Common myeloid progenitor, CD34-positive (primary cell): ENCODE measurements around the gene AFF3.

Experiments used
- CTCF ChIA-PET: fragments of 350-600 bp; sonication (Branson Sonifier 250); formaldehyde crosslinking; loops from one replicate; lab custom pipeline; 2021; ENCODE audit warnings: antibody characterized with exemption; lab: Charles Lee
- POLR2A ChIA-PET: fragments of 350-600 bp; sonication (Branson Sonifier 250); formaldehyde crosslinking; loops from one replicate; lab custom pipeline; 2021; ENCODE audit warnings: antibody characterized with exemption; lab: Charles Lee
- DNase-seq, 3 donors: peaks; one replicate each; pipeline versions ENCODE4 v3.0.0 to v3.0.0-alpha.2; 2013
- H3K27ac ChIP-seq, 2 experiments: 1 replicate in 1 of 2; 2 replicates in 1 of 2; pipeline ENCODE4 v1.7.0; 2013; ENCODE audit warnings: inconsistent platforms in 2 of 2, low read length in 2 of 2, mild to moderate bottlenecking in 2 of 2, low read depth in 1 of 2, moderate library complexity in 1 of 2; ENCODE audit not compliant: severe bottlenecking in 2 of 2, insufficient read depth in 1 of 2, poor library complexity in 1 of 2
- H3K27me3 ChIP-seq, 5 experiments: replicated peaks in 2 of 5; 1 replicate in 3 of 5; 2 replicates in 2 of 5; pipeline versions ENCODE4 v1.6.1 to v1.7.0; 2013; ENCODE audit warnings: low read length in 4 of 5, mild to moderate bottlenecking in 2 of 5, moderate library complexity in 2 of 5, inconsistent platforms in 1 of 5; ENCODE audit not compliant: insufficient read depth in 5 of 5, control insufficient read depth in 4 of 5
- H3K36me3 ChIP-seq, 4 experiments: 1 replicate in 2 of 4; 2 replicates in 2 of 4; pipeline versions ENCODE4 v1.6.1 to v1.7.0; 2013; ENCODE audit warnings: low read length in 3 of 4, control low read depth in 1 of 4, mild to moderate bottlenecking in 1 of 4; ENCODE audit not compliant: control insufficient read depth in 4 of 4, insufficient read depth in 4 of 4
- H3K4me1 ChIP-seq, 4 experiments: 1 replicate in 3 of 4; 2 replicates in 1 of 4; pipeline versions ENCODE4 v1.6.1 to v1.7.1; 2013; ENCODE audit warnings: low read length in 3 of 4, mild to moderate bottlenecking in 3 of 4, control low read depth in 1 of 4, inconsistent platforms in 1 of 4, moderate library complexity in 1 of 4; ENCODE audit not compliant: control insufficient read depth in 4 of 4, insufficient read depth in 4 of 4; ENCODE audit errors: control extremely low read depth in 1 of 4
- H3K4me3 ChIP-seq, 7 experiments: 1 replicate in 4 of 7; 2 replicates in 3 of 7; pipeline versions ENCODE4 v1.5.1 to v1.7.0; 2013; ENCODE audit warnings: mild to moderate bottlenecking in 7 of 7, low read length in 6 of 7, moderate library complexity in 6 of 7, inconsistent platforms in 2 of 7, low read depth in 2 of 7, control low read depth in 1 of 7; ENCODE audit not compliant: insufficient read depth in 4 of 7, control insufficient read depth in 1 of 7; ENCODE audit errors: extremely low read depth in 1 of 7
- H3K9me3 ChIP-seq, 5 experiments: 1 replicate in 4 of 5; 2 replicates in 1 of 5; pipeline versions ENCODE4 v1.6.1 to v1.7.1; 2013; ENCODE audit warnings: low read length in 4 of 5, mild to moderate bottlenecking in 2 of 5, inconsistent platforms in 1 of 5, low read depth in 1 of 5, moderate library complexity in 1 of 5; ENCODE audit not compliant: control insufficient read depth in 4 of 5, insufficient read depth in 2 of 5; ENCODE audit errors: control extremely low read depth in 1 of 5
- WGBS: methylation state at CpG from one replicate; pipeline ENCODE4 v1.1.5; 2013; ENCODE audit not compliant: insufficient coverage; 5-methylcytosine and 5-hydroxymethylcytosine counted together

Gene AFF3

DNA sequence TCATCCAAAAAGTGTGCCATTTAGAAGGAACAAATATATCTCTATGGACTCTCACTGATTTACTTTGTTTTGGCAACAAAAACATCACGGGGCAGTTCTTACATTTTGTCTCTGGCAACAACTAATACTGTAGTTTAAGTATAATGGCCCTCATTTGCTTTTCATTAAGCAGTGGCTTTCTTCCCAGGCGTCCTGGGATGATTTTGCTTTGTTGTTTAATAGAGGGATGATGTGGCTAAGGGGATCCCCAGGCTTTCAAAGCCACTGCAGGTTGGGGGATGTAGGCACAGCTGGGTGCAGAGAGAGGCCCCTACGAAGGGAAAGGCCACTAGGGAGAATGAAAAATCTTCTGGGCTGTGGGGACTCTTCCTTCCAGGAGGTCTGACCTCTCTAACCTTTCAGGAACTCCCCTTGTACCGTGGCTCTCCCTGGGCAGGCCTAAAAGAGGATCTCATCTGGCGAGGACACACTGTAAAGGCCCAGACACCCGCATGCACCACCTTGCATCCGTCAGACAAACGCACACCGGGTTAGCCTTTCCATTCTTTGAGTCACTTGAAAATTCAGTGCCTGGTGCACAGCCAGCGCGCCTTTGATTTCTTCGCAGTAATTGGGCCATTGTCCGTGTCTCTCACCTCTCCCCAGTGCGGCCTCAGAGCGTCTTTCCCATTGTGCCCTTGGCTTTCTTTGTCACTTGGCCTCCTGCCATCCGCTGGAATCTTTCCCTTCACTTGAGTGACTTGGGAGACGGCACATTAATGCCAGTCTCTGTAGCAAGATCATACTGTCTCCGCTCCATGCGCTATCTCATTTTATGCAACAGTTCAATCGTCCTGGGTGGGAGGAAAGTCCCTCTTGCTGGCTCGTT, 40.3 kb upstream of the AFF3 start:
- Histone ChIP-seq H3K36me3 (no peaks in the 10 kb centered on the region), H3K9me3 (no peaks in the 10 kb centered on the region), H3K27ac (no peak overlapping the region), H3K4me1 (peaks cover 0 to 3% (median 0%) of the 10 kb centered on the region in 4 experiments), H3K4me3 (no peak overlapping the region), H3K27me3 (no peaks in the 10 kb centered on the region)
- 95% methylated on average over 20 of the region's 21 CpGs for WGBS
- no peak for DNase-seq
- POLR2A ChIA-PET, result no interaction called here
- CTCF ChIA-PET, result no interaction called here

DNA sequence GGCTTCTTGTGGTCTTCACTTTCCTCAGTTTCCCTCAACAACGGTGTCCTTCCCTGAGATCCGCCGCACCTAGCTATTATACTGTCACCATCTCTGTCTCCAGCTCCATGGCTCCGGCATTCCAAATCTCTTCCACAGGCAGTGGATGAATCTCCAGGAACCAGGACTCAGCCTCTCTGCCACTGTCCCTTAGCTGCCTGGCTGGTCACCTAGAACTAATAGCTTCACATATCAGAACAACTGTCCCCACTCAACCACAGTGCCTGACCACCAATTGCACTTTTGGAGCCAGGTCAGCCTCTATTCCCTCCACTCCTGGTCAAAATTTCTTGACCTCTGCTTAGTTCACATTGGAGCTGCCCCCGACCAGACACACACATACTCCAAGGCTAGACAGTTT, 38.1 kb upstream of the AFF3 start:
- no peak for DNase-seq
- H3K4me3 ChIP-seq, result no peak overlapping the region
- no peaks in the 10 kb centered on the region for H3K9me3 ChIP-seq
- no peaks in the 10 kb centered on the region for H3K27me3 ChIP-seq
- H3K36me3 ChIP-seq, result no peaks in the 10 kb centered on the region
- H3K4me1 ChIP-seq, result peaks cover 0 to 3% (median 0%) of the 10 kb centered on the region in 4 experiments
- CTCF ChIA-PET, result no interaction called here
- POLR2A ChIA-PET, result interaction anchor here (0.6 kb wide), 1 partner anchor 1428 kb away, joined by 5 read pairs; no protein-coding TSS in a partner anchor
- 95% methylated on average over 5 of the region's 5 CpGs for WGBS
- no peak overlapping the region for H3K27ac ChIP-seq

DNA sequence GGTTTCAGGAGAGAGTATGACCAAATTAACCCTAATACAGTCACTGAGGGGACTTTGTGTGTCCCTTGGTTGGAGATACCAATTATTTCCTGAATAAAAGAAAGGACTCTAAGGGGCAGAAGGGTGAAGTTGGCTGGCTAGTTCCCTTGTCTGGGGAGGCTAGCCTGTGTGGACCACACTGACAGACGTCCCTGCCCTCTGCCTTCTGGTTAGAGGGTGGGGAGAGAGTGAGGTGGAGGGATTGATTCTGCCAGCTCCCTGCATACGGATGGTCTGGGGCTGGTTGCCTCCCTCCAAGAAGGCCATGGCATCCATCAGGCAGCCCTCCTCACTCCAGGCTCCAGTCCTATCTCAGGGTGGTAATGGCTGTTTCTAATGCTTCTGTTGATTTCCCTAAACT, 37.4 kb upstream of the AFF3 start:
- WGBS, result no CpG with 5 or more reads among the region's 2 CpGs
- H3K27ac ChIP-seq, result no peak overlapping the region
- H3K36me3 ChIP-seq, result no peaks in the 10 kb centered on the region
- DNase-seq, result no peak
- H3K4me1 ChIP-seq, result peaks cover 0 to 1% (median 0%) of the 10 kb centered on the region in 4 experiments
- no peaks in the 10 kb centered on the region for H3K9me3 ChIP-seq
- CTCF ChIA-PET, result no interaction called here
- no peak overlapping the region for H3K4me3 ChIP-seq
- POLR2A ChIA-PET, result no interaction called here
- no peaks in the 10 kb centered on the region for H3K27me3 ChIP-seq

DNA sequence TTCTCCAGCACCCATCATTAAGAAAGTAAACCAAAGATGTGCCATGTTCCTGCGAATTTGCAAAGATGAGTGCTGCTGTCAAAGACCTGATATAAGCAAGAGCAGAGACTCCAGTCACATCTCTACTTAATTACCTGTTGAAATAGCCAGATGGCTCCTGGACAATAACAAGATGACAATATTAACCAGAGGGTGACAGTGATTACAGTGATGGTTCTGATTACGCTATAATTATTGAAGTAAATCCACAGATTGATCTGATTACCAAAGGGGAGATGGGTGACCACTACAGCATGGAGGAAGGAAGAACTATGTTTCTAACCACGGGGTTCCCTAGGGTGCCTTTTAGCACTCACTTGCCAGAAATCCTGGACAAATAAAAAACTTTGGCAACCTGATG, 36.5 kb upstream of the AFF3 start:
- Histone ChIP-seq H3K27ac (no peak overlapping the region), H3K4me1 (no peaks in the 10 kb centered on the region), H3K27me3 (no peaks in the 10 kb centered on the region), H3K36me3 (no peaks in the 10 kb centered on the region), H3K4me3 (no peak overlapping the region), H3K9me3 (no peaks in the 10 kb centered on the region)
- ChIA-PET CTCF (interaction anchor here (1.0 kb wide), 1 partner anchor 68 kb away, joined by 3 read pairs; no protein-coding TSS in a partner anchor), POLR2A (no interaction called here)
- no peak for DNase-seq
- WGBS, result 87% methylated on average over 3 of the region's 3 CpGs

DNA sequence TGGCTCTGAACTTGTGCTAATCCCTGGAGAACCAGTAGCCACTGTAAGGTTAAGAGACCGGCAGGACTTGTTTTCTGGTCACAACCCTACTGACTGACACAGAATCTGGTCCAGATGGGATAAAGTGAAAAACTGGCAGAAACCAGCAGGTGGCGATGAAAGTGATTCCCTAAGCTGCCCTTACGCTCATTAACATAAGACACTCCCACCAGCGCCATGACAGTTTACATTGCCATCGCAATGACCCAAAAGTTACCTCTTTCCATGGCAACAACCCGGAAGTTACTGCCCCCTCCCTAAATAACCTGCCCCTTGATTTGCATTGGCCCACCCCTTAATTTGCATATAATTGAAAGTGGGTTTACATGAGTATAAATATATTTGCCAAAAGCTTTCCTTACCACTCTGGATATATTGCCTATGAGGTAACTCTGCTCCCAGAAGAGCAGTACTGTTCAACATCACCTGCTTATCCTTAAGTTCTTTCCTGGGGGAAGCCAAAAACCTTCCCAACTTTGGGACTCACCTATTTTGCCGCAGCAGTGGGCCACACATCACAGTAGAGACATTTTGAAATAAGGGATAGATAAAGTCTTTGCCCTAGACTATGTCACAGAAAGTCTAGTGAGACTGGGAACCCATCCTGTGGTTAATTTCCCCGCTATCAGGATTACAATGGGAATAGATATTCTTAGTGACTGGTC, 35.8 kb upstream of the AFF3 start:
- Histone ChIP-seq H3K27ac (no peak overlapping the region), H3K27me3 (no peaks in the 10 kb centered on the region), H3K4me1 (no peaks in the 10 kb centered on the region), H3K36me3 (no peaks in the 10 kb centered on the region), H3K9me3 (no peaks in the 10 kb centered on the region), H3K4me3 (no peak overlapping the region)
- ChIA-PET CTCF (interaction anchor here (1.0 to 2.4 kb wide), 2 partner anchors 58 to 69 kb away, joined by 3 to 7 read pairs; no protein-coding TSS in a partner anchor), POLR2A (no interaction called here)
- peak; percentile 62 to 87 (median 68) for DNase-seq
- WGBS, result 80% methylated on average over 5 of the region's 8 CpGs

DNA sequence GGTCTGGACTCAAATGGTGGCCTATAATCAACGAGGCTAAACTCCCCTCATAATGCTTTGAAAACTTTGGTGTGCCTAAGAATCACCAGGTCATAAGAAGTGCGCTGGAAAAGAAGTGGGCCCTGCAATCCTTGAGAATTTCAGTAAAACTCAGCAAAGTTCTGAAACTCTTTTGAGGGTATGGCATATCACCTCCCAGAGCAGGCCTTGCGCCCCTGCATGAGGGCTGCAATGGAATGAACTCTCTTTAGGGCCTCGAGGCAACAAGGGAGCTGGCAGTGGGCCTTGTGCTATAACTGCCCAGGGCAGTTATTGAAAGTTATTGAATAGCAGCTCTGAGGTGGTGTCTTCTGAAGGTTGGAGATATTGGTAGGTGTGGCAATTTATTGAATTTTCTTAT, 34.5 kb upstream of the AFF3 start:
- POLR2A ChIA-PET, result no interaction called here
- H3K27ac ChIP-seq, result no peak overlapping the region
- 100% methylated on average over 4 of the region's 4 CpGs for WGBS
- no peak for DNase-seq
- H3K4me1 ChIP-seq, result no peaks in the 10 kb centered on the region
- H3K36me3 ChIP-seq, result no peaks in the 10 kb centered on the region
- no peaks in the 10 kb centered on the region for H3K27me3 ChIP-seq
- CTCF ChIA-PET, result interaction anchor here (2.4 kb wide), 1 partner anchor 59 kb away, joined by 7 read pairs; no protein-coding TSS in a partner anchor
- no peak overlapping the region for H3K4me3 ChIP-seq
- no peaks in the 10 kb centered on the region for H3K9me3 ChIP-seq

DNA sequence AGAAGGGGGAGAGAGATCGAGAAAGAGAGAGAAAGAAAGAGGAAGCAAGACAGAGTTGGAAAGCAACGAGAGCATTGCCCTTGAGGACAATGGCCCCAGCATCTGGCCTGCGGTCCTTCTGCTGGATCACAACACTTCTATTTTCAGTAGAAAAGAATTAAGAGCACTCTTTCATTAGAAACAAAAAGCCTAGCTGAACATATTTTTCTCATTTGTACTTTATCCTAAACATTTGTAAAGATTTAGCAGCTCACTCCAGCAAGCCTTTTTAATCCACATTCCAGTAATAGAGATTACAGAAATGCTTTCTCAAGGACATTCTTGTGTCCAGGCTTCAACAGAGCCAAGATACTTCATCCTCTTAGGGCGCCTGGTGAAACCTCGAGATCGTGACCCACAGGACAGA, 31.6 kb upstream of the AFF3 start:
- ChIA-PET POLR2A (interaction anchor here (0.8 kb wide), 1 partner anchor 737 kb away, joined by 3 read pairs; no protein-coding TSS in a partner anchor), CTCF (no interaction called here)
- no peaks in the 10 kb centered on the region for H3K36me3 ChIP-seq
- 77% methylated on average over 5 of the region's 6 CpGs for WGBS
- no peaks in the 10 kb centered on the region for H3K27me3 ChIP-seq
- DNase-seq, result no peak
- no peaks in the 10 kb centered on the region for H3K9me3 ChIP-seq
- no peaks in the 10 kb centered on the region for H3K4me1 ChIP-seq
- peak overlapping the region in 1 of 7 experiments; percentile 28 for H3K4me3 ChIP-seq
- H3K27ac ChIP-seq, result no peak overlapping the region
